Measurements from ENCODE around the gene REC114.

The REC114 gene

DNA sequence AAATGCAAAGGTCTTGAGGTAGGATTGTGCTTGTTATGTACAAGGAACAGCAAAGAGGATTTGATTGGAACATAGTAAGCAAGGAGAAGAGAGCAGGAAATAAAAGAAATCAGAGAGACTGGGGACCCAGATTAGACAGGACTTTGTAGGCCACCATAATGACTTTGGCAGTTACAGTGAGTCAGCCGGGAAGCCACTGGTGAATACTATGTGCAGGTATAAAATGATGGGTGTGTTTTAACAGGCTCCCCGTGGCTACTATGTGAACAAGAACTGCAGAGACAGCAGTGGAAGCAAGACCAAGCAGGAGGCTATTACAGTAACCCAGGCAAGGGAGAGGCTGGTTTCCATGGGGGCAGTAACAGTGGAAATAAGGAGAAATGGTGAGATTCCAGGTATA, 135.1 kb downstream of the REC114 start:
- DNase-seq (ENCODE audit: low spot score) = no peak

DNA sequence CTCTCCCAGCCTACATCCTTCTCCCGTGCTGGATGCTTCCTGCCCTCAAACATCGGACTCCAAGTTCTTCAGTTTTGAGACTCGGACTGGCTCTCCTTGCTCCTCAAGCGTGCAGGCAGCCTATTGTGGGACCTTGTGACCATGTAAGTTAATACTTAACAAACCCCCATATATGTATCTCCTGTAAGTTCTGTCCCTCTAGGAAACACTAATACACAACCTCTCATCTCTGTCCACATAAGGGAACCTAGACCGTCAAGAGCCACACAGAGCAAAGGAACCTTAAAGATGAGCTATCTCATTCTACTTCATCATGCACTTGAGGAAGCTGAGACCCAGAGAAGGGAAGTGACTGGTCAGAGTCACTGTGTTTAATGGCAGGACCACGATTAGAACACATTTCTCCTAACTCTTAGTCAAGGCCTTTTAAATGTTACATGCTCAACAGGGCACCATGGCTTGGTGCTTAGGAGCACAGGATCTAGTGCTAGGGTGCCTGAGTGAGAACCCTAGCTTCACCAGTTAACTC, 140.0 kb downstream of the REC114 start:
- DNase-seq (ENCODE audit: low spot score) = no peak

DNA sequence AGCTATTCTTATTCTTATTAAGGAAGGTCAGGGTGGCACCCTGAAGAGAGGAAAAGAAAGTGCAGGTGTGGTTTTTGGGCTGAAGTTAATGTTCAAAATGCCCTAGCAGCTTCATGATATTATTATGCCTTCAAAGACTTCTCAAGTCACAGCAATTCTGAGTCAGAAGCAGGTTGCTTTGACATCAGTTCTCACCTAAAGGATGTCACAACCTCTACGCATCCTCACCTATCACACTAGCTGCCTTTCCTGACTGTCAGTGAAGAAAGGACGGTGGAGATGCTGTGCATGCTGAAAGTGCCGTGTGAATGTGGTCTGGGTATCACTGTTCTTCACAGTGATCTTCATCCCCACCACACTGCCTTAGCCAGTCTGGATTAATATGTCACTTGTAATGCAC, 140.6 kb downstream of the REC114 start:
- DNase-seq (ENCODE audit: low spot score) = no peak

DNA sequence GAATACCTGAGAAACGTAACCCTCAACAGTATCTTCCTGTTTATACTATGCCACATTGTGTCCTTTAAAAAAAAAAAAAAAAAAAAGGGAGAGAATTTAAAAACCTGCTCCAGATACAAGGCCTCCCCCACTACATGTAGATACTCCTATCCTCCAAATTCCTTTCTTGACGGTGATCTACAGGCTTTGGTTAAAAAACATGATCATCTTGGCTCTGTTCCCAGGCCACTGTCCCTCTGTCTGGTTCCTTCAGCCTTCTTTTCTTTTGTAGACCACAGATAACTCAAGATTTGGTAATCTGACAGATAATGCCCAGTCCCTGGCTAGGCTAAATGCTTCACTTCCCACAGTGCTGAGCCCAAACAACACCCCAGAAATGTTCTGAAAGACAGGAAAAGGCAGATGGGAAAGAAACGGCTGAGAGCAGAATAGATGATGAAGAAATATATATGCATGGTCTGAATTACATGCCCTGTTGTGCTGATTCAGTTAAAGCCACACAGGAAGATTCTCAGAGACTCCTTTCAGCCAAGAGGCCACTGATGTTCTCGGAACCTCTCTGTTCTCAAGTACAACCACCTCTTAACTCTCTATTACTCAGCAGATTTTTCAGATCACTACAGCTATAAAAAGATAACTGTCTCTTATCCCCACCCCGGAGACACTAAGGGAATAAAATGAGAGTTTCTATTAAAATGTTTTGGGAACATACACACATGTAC, 141.9 kb downstream of the REC114 start:
- no peak for DNase-seq (ENCODE audit: low spot score)

DNA sequence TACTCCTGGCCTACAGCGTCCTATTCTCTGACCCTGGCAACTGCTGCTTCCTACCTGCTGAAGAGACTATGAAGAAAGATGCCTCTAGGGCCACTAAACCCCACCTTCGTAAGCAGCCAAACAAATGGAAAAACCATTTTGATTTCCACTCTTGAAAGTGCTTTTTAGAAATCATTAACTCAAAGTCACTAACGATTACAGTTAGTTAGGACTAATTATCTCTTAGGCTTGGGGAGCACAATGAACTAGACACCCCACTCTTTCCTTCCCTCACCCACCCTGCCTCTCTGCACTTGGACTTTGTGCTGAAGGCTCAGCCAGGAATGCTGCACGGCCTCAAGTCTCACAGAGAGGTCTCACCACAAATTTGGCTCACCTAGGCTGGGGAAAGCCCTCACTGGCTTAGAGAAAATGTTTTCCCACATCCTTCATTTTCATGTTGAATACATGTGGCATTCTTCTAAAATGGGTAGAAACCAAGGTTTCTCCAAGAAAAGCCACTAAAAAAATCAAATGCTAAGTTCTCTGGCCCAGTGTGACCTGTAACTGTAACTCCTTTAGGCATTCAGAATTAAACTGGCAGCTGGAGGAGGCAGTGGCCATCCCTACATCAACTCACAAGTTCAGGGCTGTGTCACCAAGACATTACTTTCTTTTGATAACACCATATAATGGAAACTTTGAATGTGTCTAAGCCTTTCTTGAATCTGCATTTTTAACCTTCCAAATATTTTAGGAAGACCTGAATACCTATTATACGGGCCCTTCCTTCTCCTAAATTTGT, 143.1 kb downstream of the REC114 start:
- no peak for DNase-seq (ENCODE audit: low spot score)

DNA sequence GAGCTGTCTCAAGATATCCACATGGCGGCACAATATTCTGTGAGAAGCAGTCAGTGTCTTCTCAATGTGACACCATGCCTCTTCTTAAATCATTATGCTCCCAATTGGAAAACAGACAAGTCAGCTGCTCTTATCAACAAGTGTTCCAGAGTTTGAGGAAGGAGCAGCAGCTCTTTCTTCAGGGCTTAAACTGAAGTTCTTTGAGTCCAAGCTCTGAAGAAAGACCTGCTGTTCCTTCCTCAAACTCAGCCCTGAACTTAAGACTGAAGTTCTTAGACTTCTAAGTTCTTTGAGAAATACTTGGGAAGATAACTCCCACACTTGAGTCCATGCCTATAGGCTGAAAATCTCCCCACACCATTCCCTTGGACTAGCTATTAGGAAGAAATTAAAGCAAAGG, 146.8 kb downstream of the REC114 start:
- no peak for DNase-seq (ENCODE audit: low spot score)

DNA sequence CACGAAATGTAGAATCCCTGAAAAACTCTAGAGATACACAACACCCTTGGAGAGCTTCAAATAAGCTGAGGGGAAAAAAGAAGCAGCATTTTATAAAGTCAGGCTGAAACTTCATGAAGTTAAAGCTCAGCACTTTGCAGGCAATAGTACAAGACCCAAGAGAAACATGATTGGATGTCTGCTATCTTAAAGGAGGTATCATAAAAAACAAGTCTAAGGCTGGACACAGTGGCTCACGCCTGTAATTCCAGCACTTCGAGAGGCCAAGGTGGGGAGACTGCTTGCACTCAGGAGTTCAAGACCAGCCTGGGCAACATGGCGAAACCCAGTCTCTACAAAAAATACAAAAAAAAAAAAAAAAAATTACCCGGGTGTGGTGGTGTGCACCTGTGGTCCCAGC, 147.3 kb downstream of the REC114 start:
- no peak for DNase-seq (ENCODE audit: low spot score)

DNA sequence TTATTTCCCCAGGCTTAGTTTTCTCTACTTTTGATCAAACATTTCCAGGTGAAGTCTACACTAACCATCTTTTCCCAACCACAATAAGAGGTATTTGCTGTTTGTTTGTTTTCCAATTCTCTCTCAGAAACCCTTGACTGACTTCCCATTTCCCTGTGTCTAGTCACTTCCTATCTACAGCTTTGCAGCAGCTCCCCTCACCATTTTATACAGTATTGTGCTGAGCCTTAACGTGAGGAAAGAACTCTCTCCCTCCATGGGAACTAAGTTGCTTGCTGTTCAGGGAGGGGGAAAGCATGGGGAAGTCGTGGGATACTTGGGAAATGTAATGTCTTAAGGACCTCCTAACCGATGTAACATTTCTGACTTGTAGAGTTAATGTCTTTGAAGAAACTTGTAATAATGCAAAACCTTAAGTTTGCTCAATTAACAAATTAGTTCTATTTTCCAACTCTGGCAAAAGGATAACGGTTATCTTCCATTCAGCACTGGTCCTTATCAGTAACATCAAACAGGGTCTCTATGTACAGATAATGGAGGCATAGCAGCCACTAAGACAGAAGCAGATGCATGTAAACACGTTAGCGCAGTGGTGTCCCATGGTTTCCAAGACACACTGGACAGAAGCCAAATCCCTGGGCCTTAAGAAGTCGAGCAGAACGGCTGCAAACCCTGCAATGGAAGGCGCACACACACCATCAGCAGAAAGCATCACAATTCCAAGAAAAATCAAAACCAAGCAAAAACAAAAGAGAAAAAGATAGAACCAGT, 150.5 kb downstream of the REC114 start:
- no peak for DNase-seq (ENCODE audit: low spot score)

DNA sequence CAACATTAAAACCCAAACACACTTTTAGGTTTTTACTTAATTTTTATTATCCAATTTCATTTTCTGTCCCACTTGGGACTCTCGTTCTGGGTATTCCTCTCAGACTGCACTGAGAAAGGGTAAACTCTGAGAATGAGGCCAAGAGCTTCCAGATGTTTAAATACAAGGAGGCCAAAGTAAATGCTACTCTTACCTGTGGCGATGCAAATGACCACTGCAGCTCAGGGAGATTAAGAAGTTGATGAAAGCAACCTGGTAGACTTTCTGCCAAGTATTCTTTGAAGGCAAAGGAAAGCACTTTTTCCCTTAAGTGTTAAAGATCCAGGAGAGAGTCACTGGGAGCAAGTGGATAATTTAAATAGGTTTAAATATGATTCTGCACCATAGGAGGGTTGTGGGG, 151.1 kb downstream of the REC114 start:
- DNase-seq (ENCODE audit: low spot score) = no peak

DNA sequence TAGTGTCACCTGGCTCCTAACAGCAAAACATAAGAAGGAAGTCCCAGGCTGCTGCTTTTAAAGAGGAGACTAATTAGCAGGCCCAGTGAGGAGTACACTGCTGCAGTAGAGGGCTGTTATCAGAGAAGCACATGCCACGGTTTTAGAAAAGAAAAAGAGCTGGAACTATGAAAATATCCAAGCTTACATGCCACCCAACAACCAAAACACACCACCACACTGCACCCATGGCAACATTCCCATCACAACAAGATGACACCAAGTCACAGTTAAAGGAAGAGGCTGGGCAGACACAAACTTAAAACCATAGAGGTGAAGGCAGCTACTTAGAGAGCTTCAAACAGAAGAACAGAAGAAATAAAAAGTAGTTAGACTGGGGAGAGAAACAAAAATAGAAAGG, 153.2 kb downstream of the REC114 start:
- DNase-seq (ENCODE audit: low spot score) = no peak

DNA sequence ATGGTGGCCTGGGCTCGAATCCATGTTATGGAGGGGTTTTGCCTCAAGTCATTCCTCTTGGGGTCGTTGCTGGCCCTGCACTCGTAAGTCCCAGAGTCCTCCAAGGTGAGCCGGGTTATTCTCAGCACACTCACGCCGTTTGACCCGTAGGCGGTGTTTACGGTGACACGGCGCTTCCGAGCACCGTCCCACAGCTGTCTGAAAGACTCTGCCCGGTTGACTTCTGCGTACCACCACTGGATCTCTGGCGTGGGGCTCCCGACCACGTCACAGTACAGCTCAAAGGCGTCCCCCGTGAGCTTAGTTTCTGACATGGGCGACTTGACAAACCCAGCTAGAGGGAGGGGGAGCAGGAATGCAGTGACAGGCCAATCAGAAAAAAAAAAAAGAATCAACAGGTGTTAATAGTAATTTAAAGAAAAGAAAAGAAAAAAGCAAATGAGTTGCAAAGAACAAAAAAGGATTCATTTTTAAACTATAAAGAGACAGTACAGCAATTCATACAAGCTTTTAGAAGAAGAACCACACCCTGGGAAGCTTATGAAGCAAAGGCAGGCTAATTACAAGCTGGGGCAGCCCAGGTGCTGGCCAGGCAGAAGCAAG, 154.2 kb downstream of the REC114 start:
- DNase-seq (ENCODE audit: low spot score) = no peak

DNA sequence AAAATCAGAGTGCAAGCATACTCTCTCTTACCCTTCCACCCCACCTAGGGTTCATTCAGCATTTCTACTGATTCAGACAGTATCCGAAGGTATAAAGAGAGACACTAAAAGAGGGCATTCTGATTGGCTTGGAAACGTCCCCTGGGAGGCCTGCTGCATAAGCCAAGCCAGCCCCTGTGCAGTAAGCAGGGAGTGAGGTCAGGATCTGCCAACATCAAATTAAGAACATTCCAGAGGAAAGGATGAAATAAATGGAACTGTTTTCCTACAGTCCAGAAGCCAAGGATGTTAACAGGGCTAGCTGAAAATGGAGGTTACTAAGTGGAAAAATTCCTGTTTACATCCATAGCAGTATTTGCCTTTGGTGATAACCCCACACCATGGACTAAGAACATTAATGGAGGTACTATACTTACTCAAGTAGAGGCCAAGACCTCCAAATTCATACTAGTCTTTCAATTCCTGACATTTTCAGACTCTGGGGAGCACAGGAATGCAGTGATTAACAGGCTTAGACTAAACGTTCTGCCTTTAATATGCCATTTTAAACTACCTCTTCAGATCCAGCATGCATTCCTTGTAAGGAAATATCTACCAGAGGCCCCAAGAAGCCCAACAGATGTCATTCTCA, 155.7 kb downstream of the REC114 start:
- no peak for DNase-seq (ENCODE audit: low spot score)

DNA sequence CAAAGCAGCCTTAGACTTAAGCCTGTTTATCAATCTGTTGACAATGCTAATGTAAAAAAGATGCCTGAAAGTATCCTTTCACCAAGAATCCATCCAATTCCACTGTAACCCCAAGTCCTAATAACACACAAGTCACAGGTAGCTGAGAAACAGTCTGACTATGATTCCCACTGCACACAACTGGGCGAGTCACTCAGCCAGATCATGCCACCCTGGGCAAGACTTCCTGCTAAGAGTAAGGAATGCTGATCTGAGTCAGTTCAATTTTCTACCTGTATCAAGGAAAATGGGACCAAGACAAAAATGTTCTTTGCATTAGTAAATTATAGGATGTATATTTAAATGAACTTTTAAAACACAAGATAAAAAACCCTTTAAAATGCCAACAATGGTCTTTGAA, 157.0 kb downstream of the REC114 start:
- DNase-seq (ENCODE audit: low spot score) = no peak

DNA sequence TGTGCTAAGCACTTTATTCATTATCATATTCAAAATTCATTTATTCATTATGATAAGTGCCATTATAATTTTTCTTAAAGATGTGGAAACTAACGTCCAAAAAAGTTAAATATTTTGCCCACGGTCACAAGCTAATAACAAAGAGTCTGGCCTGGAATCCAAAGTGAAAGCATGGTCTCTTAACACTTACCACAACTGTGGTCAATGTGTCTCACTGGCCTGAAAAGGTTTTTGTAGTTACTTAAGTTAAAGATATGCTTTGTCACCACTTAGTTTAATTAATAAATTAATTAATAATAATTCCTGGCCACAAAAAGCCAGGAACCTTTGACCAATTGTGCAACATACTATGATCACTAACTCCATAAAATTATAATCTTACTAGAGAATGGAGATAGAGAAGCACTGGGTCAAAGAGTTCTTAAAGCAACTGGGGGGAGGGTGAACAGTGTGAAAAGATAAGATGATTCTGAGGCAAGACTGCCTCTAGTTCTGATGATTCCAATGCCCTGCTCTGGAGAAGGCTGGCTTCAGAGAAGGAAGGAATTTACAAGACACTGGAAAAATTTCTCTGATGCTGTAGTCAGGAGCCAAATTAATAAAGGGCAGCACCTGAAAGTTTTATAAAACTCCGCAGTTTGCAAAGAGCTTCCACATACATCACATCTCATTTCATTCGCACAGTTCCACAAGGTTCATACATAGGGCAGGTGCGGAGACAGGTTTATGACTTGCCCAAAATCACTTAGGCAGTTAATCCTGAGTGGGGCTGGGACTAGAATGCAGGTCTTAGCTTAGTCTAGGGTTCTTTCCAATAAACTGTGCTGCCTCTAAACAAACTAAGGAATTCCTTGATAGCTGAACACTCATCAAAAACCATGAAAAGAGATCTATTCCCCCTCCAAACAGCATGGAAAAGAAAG, 157.7 kb downstream of the REC114 start:
- no peak for DNase-seq (ENCODE audit: low spot score)

DNA sequence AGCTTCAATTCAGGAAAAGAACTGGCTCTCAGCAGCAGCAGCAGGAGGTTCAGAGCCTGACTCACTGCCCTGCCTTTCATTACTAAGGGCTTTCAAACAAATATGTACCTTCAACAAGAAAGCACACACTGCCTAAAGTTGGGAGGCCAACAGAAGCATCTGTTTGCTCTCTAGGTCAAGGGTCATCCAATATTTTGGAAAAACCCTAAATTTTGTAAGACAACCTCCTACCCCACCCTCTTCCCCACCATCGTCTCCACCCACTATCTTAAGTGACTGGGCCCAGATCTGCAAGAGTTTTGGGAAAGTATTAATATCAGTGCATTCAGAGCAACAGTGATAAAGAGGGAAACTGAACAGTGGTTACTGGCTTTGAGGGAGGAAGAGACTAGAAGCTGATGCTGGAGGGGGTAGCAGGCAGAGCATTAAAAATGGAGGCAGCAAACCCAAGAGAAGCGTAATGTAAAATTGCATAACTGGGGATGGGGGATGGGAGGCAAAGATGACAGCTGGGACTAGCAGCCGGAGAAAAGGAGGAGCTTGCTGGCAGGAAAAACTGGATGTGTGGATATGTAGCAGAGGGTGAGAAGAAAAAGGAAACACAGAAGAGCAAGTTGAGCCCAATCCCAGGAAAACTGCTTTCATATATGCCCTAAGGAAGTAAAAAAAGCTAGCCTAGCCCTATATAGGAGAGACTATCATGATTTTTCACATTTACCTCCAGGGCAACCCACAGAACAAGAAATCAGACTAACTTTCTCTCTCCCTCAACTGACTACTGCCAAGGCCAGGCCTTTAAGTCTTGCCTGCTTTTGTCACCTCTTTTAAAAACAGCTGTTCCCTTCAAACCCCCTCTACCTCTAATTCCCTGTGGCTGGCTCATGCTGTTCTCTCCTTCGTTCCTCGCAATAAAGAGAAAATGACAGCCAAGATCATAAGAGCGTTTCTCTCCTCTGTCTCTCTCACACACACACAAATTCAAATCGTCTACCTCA, 158.8 kb downstream of the REC114 start:
- peak; percentile 23 for DNase-seq (ENCODE audit: low spot score)

DNA sequence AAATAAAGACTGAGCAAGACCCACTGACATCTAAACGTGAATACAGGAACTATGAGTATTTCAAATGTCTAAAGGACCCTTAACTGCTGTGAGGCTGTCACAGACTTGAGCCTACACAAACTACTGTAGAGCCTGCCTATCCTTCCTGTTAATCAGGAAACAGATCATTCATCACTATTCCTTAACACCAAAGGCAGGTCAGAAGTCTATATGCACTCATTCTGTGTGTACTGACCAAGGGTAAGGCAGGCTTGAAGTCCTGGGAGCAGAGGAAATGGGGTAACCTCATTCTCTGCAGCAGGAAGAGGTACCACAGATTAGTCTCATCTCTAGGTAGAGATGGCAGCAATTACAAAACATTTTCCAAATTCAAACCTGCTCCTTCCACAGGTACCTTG, 159.5 kb downstream of the REC114 start:
- DNase-seq (ENCODE audit: low spot score) = no peak

DNA sequence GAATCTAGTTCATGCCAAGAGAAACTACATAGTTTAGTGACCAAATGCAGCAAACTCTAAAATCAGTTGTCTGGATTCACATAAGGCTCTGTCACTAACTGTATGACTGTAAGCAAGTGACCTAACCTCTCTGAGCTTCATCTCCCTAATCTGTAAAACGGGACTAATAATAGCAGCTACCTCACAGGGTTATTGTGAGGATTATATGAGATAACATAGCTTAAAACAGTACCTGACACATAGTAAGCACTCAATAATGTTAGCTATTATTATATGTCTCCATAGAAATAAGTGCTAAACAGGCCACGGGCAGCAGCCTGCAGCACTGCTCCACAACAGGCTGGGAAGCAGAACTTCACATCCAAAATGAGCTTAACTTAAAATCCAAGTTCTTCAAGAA, 160.0 kb downstream of the REC114 start:
- no peak for DNase-seq (ENCODE audit: low spot score)

DNA sequence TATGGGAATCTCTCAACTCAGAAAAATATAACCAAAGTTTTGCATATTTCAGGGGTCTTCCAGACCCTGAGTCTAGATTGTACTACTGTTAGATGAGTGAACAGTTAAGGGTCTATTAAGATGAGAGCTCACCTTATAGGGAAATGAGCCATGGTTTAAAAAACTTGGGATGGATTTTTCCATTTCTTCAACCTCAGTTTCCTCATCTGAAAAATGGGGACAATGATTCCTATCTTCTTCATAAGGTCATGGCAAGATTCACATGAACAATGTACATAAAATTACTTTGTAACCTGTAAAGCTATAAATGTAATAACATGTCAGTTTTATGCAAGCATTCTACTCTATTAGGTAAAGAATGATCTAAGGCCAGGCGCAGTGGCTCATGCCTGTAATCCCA, 161.5 kb downstream of the REC114 start:
- DNase-seq (ENCODE audit: low spot score) = no peak

DNA sequence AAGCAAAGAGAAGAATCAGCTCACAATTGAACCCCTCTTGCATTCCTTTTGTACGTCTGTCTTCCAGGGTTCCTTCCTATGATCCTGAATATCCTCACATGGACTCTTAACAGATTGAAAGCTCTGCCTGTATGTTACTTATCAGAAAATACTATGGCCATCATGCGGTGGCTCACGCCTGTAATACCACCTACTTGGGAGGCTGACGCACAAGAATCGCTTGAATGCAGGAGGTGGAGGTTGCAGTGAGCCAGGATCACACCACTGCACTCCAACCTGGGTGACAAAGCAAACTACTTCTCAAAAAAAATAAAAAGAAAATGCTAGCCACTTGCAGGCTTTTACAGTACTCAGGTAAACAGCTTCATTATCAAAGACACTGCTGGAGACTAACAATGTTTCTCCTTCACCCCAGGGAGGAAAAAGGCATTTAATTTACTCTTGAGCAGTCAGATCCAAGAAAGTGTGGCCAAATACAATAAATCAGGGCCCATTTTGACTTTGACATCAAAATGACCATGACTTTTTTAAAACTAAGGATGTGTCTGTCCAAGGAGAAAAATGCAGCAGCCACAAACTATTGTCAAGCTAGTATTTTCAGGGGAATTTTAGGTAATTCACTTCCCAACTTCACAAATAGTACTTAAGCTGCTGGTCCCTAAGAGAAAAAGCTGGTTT, 162.9 kb downstream of the REC114 start:
- DNase-seq (ENCODE audit: low spot score) = no peak
